Calu3 (cell line): ENCODE measurements around the gene EXOC3L1. TPM values are rescaled to one million over a fixed set of nuclear protein-coding genes. Genes with fewer than 3 reads are reported as not detected.

ENCODE experiments used
- BruUV-seq: library from RNA; stranded (reverse); fragments of 400-500 nt; replicated peaks from 2 replicates; lab custom pipeline; 2021; lab: Mats Ljungman, UMichigan
- CTCF ChIA-PET: fragments of 300-600 bp; sonication (Branson Sonifier 250); formaldehyde crosslinking; loops from one replicate; lab custom pipeline; 2022; ENCODE audit warnings: antibody characterized with exemption; lab: Charles Lee
- DNase-seq: peaks from one replicate; pipeline ENCODE4 v3.0.0; 2022
- H3K27ac Mint-ChIP-seq: one replicate; pipeline ENCODE4 v1.8.0; 2022; ENCODE audit warnings: mixed read lengths; ENCODE audit not compliant: unreplicated experiment
- H3K27me3 Mint-ChIP-seq: one replicate; pipeline ENCODE4 v1.8.0; 2022; ENCODE audit warnings: mixed read lengths; ENCODE audit not compliant: unreplicated experiment
- H3K36me3 Mint-ChIP-seq: one replicate; pipeline ENCODE4 v1.8.0; 2022; ENCODE audit warnings: mild to moderate bottlenecking, moderate library complexity, mixed read lengths; ENCODE audit not compliant: insufficient read depth, unreplicated experiment
- H3K4me1 Mint-ChIP-seq: one replicate; pipeline ENCODE4 v1.8.0; 2022; ENCODE audit warnings: mild to moderate bottlenecking, low read depth, mixed read lengths; ENCODE audit not compliant: unreplicated experiment
- H3K4me3 Mint-ChIP-seq: one replicate; pipeline ENCODE4 v1.8.0; 2022; ENCODE audit warnings: mild to moderate bottlenecking, low read depth, moderate library complexity, mixed read lengths; ENCODE audit not compliant: unreplicated experiment
- H3K9me3 Mint-ChIP-seq: one replicate; pipeline ENCODE4 v1.8.0; 2022; ENCODE audit warnings: low read depth, mixed read lengths; ENCODE audit not compliant: unreplicated experiment
- intact Hi-C: fragments of 100-400 bp; cut with micrococcal nuclease; formaldehyde crosslinking; loops from one replicate; pipeline ENCODE4 v1.10.0; 2022; ENCODE audit not compliant: unreplicated experiment
- total RNA-seq: library from RNA; stranded (reverse); gene quantifications from 2 replicates; pipeline ENCODE4 v1.2.3, GENCODE V29; 2022
- TF ChIP-seq, protein P1 (sequence below): fragments of 200-600 bp; IDR thresholded peaks from one replicate; pipeline ENCODE4 v1.8.0; 2022; ENCODE audit warnings: antibody characterized with exemption; ENCODE audit not compliant: unreplicated experiment

The EXOC3L1 gene
- total RNA-seq, 1 experiment from 2014 or later, result 0.31 TPM

DNA sequence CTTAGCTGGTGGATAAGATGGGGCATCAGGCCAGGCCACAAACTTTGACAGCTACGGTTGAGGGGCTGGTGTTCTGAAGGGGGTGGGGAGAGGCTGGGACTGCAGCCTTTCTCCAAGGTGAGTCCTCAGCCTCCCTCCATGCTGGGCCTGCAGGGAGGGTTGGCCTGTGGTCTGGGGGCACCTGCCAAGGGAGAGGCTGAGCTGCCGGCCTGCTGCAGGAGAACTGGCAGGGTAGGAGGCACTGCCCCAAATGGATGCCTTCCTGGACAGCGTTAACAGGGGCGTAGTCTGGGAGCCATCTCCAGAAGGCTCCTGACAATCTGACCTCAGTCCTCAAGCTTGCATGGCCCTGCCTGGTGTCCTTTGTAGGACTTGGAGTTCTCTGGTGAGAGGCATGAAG lies 14.1 kb upstream of the EXOC3L1 start:
- Mint-ChIP-seq H3K4me1 (no peaks in the 10 kb centered on the region), H3K27me3 (peaks cover 7% of the 10 kb centered on the region), H3K27ac (no peak overlapping the region), H3K9me3 (no peaks in the 10 kb centered on the region), H3K36me3 (peaks cover 67% of the 10 kb centered on the region), H3K4me3 (no peak overlapping the region)
- BruUV-seq, result no TSS peak
- CTCF ChIA-PET, result no interaction called here
- TF ChIP-seq, protein P1, sequence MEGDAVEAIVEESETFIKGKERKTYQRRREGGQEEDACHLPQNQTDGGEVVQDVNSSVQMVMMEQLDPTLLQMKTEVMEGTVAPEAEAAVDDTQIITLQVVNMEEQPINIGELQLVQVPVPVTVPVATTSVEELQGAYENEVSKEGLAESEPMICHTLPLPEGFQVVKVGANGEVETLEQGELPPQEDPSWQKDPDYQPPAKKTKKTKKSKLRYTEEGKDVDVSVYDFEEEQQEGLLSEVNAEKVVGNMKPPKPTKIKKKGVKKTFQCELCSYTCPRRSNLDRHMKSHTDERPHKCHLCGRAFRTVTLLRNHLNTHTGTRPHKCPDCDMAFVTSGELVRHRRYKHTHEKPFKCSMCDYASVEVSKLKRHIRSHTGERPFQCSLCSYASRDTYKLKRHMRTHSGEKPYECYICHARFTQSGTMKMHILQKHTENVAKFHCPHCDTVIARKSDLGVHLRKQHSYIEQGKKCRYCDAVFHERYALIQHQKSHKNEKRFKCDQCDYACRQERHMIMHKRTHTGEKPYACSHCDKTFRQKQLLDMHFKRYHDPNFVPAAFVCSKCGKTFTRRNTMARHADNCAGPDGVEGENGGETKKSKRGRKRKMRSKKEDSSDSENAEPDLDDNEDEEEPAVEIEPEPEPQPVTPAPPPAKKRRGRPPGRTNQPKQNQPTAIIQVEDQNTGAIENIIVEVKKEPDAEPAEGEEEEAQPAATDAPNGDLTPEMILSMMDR, result no peak
- no peak for DNase-seq
- intact Hi-C loops, result no loop called here

DNA sequence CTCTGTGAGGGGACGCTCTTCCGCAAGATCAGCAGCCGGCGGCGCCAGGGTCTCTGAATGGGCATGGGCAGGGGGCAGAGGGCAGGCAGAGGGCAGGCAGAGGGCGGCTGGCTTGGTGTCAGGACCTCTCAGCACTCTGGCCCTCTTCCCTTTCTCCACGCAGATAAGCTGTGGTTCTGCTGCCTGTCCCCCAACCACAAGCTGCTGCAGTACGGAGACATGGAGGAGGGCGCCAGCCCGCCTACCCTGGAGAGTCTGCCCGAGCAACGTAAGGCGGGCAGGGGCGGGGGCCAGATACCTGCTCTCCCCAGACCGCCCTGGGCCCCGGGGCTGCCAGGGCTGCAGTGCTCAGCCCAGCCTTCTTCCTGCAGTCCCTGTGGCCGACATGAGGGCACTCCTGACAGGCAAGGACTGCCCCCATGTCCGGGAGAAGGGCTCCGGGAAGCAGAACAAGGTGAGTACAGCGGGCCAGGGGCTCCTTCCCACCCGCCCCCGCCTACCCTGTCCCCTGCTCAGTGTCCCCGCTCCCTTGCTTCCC lies 13.1 kb upstream of the EXOC3L1 start:
- peaks cover 8% of the 10 kb centered on the region for H3K4me1 Mint-ChIP-seq
- no peaks in the 10 kb centered on the region for H3K27me3 Mint-ChIP-seq

DNA sequence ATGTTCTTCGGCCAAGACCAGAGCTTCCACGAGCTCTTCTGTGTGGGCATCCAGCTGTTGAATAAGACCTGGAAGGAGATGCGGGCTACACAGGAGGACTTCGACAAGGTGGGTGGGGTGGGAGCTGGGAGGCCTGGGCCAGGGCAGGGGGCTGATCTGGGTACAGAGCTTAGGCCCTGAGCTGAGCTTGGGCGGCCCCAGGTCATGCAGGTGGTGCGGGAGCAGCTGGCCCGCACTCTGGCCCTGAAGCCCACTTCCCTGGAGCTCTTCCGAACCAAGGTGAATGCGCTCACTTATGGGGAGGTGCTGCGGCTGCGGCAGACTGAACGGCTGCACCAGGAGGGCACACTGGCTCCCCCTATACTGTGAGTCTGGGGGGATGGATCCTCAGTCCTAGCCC lies 12.5 kb upstream of the EXOC3L1 start:
- peaks cover 77% of the 10 kb centered on the region for H3K36me3 Mint-ChIP-seq
- no TSS peak for BruUV-seq

More for the DNA sequence above, 13.1 kb upstream of the EXOC3L1 start:
- Mint-ChIP-seq H3K4me3 (no peak overlapping the region), H3K9me3 (no peaks in the 10 kb centered on the region), H3K27ac (no peak overlapping the region), H3K36me3 (peaks cover 78% of the 10 kb centered on the region)
- BruUV-seq, result no TSS peak
- intact Hi-C loops, result no loop called here
- DNase-seq, result no peak
- TF ChIP-seq, protein P1, result no peak
- CTCF ChIA-PET, result no interaction called here

DNA sequence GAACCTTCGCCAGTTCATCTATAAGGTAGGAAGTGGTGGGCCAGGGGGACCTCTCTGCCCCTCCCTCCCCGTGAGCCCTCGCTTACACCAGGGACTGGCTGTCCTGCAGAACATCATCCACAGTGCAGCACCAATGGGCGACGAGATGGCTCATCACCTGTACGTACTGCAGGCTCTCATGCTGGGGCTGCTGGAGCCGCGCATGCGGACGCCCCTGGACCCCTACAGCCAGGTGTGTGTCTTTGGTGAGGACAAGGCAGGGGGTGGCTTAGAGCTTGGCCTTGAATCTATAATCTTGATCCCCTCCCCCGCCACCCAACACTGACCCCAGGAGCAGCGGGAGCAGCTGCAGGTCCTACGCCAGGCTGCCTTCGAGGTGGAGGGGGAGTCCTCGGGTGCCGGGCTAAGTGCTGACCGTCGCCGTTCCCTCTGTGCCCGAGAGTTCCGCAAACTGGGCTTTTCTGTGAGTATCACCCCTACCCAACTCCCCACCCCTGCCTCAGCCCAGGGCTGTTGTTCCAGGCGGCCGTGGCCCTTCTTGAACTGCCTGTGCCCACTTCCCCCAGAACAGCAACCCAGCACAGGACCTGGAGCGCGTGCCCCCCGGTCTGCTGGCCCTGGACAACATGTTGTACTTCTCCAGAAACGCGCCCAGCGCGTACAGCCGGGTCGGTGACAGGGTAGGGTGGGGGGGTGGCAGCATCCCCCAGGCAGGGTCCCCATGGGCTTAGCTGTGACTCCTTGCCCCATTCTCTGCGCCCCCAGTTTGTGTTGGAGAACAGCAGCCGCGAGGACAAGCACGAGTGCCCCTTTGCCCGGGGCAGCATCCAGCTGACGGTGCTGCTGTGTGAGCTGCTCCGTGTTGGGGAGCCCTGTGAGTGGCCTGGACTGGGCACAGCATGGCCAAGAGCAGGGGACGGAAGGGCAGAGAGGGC lies 11.7 kb upstream of the EXOC3L1 start:
- H3K27me3 Mint-ChIP-seq, result no peaks in the 10 kb centered on the region
- no peak for DNase-seq
- peaks cover 80% of the 10 kb centered on the region for H3K36me3 Mint-ChIP-seq
- intact Hi-C loops, result no loop called here
- TF ChIP-seq, protein P1, result no peak
- CTCF ChIA-PET, result interaction anchor here (0.7 to 0.8 kb wide), 2 partner anchors 17 to 23 kb away, joined by 3 read pairs; no protein-coding TSS in a partner anchor
- no peak overlapping the region for H3K4me3 Mint-ChIP-seq
- no peak overlapping the region for H3K27ac Mint-ChIP-seq
- no peaks in the 10 kb centered on the region for H3K9me3 Mint-ChIP-seq
- BruUV-seq, result TSS peak; percentile 5
- peaks cover 15% of the 10 kb centered on the region for H3K4me1 Mint-ChIP-seq

More for the DNA sequence above, 12.5 kb upstream of the EXOC3L1 start:
- Mint-ChIP-seq H3K4me3 (no peak overlapping the region), H3K27ac (no peak overlapping the region), H3K9me3 (no peaks in the 10 kb centered on the region), H3K27me3 (no peaks in the 10 kb centered on the region), H3K4me1 (peaks cover 11% of the 10 kb centered on the region)
- intact Hi-C loops, result no loop called here
- DNase-seq, result no peak
- TF ChIP-seq, protein P1, result no peak
- CTCF ChIA-PET, result interaction anchor here (0.5 to 0.8 kb wide), 2 partner anchors 16 to 231 kb away, joined by 3 to 5 read pairs; no protein-coding TSS in a partner anchor
